SK-N-SH treated with all-trans-retinoic acid at 6 μM for 48 hours (cell line): ENCODE data around the gene VPS13D.

Experiments used
- RARB ChIP-seq: fragments of 250-450 bp; sonication (Bioruptor Pico); IDR thresholded peaks from 2 replicates; pipeline ENCODE4 v1.8.0; 2021; ENCODE audit warnings: mild to moderate bottlenecking, moderate library complexity
- TSHZ2 ChIP-seq: fragments of 250-450 bp; sonication (Bioruptor Pico); IDR thresholded peaks from 2 replicates; pipeline ENCODE4 v1.5.0; 2020; ENCODE audit warnings: mild to moderate bottlenecking, moderate library complexity
- ZC3H10 ChIP-seq: fragments of 250-450 bp; sonication (Bioruptor Pico); IDR thresholded peaks from 2 replicates; pipeline ENCODE4 v1.5.1; 2021; ENCODE audit warnings: mild to moderate bottlenecking, moderate library complexity
- ZFP3 ChIP-seq: fragments of 250-450 bp; sonication (Bioruptor Pico); IDR thresholded peaks from 2 replicates; pipeline ENCODE4 v1.5.0; 2020; ENCODE audit warnings: mild to moderate bottlenecking, moderate library complexity
- ZNF70 ChIP-seq: fragments of 450-650 bp; formaldehyde crosslinking; IDR thresholded peaks from 2 replicates; pipeline ENCODE4 v1.5.0; 2020; ENCODE audit warnings: mild to moderate bottlenecking, moderate library complexity
- ZNF8 ChIP-seq: fragments of 450-650 bp; formaldehyde crosslinking; IDR thresholded peaks from 2 replicates; pipeline ENCODE4 v1.5.0; 2020; ENCODE audit warnings: mild to moderate bottlenecking, moderate library complexity

GRCh38 chr1:12479311-12479710, 249.5 kb downstream of the VPS13D start:
- TF ChIP-seq ZC3H10 = no peak
- no peak for TF ChIP-seq ZFP3 (CRISPR knock-in tag)
- no peak for TF ChIP-seq RARB (CRISPR knock-in tag)
- no peak for TF ChIP-seq ZNF8 (CRISPR knock-in tag)
- TF ChIP-seq ZNF70 (CRISPR knock-in tag) = no peak
- no peak for TF ChIP-seq TSHZ2 (CRISPR knock-in tag)
